HT1080 (cell line): ENCODE data around the gene CXCL11. TPM values are rescaled to one million over a fixed set of nuclear protein-coding genes. Genes with fewer than 3 reads are reported as not detected.
"Not testable (repeated sequence)": the region's sequence is repeated elsewhere in the genome, so short reads cannot be mapped to it uniquely, and the experiment has no call there.

Source experiments
- DNase-seq: peaks from one replicate; pipeline ENCODE4 v3.0.0-alpha.2; 2015; ENCODE audit warnings: low read depth
- polyA plus RNA-seq, 2 experiments: library from polyadenylated mRNA; depleted of rRNA; stranded (reverse); fragments of >200 nt; gene quantifications; 2 replicates each; pipeline ENCODE4 v1.2.3, GENCODE V29; 2015
- total RNA-seq: library from RNA; depleted of rRNA; stranded (reverse); fragments of >200 nt; shearing (Covaris generic); gene quantifications from 2 replicates; pipeline ENCODE4 v1.2.3, GENCODE V29; 2014; rRNA removed

Gene CXCL11
- not detected in 2 replicates for total RNA-seq
- polyA plus RNA-seq (2015; cell fraction: cytosol; rRNA removed), result 0.12 TPM in 1 of 2 replicates, not detected in the other
- polyA plus RNA-seq (2015; cell fraction: nucleus; rRNA removed), result not detected in 2 replicates

DNA sequence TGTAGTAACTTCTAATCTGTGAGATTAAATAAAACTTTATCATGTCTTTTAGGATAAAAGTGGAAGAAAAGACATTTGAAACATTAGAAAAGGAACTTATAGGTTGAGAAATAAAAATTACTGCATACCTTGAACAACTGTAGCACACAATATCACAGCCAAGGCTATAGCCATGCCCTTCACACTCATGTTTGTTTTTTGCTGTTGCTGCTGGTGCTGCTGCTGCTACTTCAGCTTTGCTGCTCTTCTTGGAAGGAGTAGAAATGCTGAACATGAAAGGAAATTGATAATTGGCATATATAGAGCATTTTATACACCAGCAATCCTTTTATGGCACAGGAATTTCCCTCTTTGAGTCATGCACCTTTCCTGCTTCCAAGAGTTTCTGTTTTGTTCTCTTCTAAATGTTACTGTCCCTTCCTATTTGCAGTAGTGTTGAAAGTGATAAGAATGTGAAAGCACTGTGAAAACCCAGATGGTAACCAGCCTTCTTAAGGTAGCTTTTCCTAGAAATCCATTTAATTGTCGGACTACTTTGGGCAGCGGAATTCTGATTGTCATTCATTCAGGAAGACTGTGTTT, at the start of gene CXCL11:
CXCL11 (minus strand) TSS at position 272 of the 582 bp plus-strand sequence; CDS start at position 189, 83 bp downstream.
- no peak for DNase-seq

DNA sequence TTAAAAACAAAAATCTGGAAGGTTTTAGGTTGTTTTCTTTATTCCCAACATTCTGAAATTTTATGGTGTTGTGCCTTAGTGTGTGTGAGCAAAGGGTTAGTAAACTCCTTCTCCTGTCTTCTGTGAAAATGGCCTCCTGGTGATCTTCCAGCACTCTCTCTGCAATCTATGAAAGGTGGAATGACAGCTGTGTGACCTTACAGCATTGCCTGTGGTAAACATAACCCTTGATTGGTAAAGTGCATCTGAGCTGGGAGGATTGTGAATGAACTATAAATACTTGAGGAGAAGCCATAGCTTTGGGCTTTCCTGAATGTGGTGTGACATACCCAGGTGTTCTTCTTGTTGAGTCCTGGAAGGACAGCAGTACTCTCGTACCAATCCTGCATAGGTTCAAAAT, 48.7 kb upstream of the CXCL11 start:
- no peak for DNase-seq

DNA sequence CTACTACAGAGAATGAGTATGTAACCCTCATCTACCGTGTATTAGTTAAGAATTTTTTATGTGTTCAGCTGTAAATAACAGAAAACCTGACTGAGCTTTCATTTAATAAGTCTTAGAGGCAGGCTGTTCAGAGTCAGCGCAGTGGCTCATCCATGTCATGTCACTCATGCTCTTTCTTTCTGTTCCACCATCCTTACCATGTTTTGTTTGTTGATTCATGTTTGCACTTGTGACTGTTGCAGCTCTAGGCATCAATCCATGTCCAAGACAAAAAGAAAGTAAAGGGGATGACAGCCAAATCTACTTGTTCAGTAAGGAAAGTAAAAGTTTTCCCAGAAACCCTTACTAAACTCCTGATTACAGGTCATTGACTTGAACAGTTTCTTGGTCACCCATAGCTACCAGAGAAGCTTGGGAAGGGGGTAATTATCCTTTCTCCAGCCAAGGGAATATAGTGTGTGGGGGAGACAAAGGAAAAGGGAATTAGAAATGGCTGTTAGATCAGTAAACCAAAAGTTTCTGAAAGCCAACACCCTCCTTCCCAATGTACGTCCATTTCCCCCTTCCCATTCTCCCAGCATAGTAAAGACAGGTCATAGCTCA, 47.6 kb upstream of the CXCL11 start:
- DNase-seq, result no peak

DNA sequence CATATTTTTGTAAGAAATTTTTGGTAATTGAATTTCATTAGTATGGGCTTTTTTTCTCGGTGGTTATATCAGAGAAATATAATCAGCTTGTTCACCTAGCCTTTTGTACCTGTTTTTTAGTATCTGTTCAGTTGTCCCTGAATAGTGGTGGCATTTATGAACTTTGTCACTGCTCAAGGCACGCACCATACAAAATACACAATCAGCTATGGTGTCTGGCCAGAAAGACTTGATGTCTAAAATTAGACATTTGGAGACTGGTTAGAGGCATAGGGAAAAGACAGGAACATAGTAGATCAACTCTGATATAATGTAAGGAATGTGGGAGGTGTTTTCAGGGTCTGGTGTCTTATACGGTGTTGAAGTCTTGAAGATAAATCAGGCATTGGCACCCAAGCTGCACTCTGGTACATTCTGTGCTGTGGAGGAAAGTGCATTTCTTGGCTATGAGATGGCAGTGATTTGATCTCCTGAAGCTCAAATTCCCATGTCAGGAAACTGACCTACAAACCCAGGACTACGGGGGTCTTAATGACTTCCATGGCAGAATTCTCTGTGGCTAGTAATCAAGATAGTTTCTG, 42.3 kb upstream of the CXCL11 start:
- no peak for DNase-seq

DNA sequence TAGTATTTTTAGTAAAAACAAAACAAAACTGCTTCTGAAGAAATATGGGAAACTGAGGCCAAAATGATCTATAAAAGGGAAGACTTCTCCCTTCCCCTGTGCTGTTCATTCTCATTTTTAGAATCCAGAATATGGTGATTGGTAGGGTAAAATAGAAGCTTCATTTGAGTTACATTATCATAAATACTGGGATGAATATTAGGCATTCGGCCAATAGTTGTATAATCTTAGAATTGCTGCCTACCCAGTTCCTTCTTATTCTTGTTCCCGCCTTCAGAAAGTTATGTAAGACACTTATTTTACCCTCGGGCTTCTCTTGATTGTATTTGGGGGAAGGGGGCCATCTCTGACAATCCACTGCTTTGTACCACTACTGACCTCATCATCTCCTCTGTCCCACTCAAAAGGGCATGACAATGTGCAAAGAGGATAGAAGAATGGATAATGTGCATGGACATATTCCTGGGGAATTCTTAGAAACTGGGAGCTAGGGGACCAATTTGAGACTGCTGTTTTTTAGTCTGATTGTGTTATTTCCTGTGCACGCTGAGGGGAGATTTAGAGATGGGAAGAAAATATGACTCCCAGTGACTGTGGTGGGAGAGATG, 39.2 kb upstream of the CXCL11 start:
- DNase-seq, result no peak

DNA sequence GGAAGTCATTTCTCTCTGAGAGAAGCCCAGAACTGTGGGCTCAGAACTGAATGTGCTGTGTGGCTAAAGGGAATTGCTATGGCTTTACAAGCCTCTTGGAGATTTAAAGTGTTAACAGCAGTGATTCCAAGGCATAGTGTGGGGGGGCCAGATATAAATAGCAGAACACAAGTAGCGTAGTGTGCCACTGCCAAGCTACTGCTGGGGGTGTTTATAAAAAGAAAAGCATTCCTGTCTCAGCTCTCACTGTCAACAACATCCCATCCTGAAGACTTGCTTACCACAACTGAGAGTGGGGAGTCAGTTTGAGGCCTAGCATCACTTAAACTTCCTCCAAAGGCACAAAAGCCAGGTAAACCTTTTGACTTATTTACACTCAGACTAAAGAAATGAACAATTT, 38.6 kb upstream of the CXCL11 start, which contains the start of gene ART3:
ART3 (plus strand) TSS at position 242 of the 400 bp plus-strand sequence. CDS start 1,181 bp downstream, outside the sequence.
- DNase-seq, result no peak

DNA sequence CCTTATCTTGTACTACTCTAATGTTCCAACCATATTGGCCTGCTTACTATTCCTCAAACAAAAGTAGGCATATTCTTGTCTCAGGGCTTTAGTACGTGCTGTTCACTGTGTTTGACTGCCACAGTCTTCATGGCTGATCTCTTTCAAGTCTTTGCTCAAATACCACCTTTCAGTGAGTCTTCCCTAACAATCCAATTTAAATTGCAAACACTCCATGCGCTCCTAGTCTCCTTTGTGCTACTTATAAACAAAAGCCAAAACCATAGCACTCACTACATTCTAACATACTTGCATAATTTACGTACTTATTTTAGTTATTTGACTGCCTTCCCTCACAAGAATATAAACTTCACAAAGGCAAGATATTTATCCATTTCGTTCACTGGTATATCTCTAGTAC, 36.9 kb upstream of the CXCL11 start:
- no peak for DNase-seq

DNA sequence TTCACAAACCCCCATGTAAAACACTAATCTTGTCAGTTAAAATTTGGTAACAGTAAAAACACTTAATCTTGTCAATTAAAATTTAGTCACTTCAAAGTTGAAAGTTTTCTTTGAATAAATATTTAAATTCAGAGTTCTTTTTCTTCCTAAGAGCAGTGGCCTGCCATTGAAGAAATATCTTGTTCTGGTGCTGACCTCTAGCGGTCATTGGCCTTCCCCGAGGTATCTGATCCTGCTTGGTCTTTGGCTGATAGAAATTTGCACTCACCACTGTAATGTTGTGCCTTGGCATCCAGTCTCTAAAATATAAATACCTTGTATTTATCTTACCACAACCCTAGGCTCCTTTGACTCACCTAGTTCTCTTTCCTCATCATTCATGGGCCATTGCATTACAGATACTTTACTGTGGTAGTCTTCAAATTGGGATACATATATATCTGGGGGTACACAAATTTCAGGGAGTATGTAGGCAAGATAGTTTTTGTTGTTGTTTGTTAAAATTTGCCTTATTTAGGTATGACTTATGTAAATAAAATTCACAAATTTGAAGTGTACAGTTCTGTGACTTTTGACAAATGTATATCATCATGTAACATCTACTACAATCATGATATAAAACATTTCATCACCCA, 31.9 kb upstream of the CXCL11 start:
- peak; percentile 56 for DNase-seq

DNA sequence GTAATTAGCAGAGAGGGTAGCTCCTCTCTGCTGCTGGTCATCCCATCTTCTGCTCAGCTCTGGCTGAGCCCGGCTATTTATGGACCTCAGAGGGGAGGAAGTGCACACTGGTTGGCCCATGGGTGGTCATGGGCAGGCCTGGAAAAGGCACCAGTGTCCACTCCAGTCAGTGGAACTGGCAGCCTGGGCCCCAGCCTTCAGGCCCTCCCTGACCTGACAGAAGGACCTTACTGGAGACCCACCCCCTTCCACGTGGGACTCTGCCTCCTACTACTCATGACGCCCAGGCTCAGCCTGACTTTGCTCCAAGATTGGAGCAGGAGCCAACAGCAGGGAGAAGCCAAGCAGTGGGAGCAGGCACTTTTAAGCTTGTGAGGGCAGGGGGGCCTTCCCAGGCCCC, 30.7 kb upstream of the CXCL11 start:
- DNase-seq, result no peak

DNA sequence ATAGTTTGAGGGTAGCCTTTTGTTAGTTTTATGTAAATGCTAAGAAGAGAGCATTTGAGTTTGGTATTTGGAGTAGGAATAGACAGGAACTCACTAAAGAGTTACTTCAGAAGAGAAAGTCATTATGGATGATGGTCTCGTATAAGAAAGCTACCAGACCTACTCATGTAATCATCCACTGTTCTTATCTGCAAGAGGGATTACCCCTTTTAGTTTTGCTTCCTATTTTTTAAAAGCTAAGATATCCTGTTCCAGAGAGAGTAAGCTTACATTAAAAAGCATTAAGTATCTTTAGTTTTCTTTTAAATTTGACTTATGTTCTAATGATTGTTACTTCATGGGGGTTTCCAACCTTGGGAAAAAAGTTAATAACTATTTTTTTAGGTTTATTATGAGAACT, 26.1 kb upstream of the CXCL11 start:
- no peak for DNase-seq

DNA sequence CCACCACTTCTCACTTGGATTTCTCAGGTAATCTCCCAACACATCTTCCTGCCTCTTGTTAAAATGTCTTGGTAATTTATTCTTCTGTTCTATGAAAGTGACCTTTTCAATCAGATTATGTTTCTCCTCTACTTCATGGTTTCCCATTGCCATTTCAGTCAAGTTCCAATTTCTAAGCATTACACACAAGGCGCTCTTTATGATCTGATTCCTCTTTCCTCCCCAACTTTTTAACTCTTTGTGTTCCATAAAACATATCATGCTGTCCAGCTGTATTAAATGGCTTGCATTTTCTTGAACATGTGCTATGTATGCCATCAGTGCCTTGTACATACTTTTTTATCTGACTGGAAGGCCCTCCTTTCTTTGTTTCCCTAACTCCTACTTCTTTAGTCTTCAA, 25.6 kb upstream of the CXCL11 start:
- no peak for DNase-seq

DNA sequence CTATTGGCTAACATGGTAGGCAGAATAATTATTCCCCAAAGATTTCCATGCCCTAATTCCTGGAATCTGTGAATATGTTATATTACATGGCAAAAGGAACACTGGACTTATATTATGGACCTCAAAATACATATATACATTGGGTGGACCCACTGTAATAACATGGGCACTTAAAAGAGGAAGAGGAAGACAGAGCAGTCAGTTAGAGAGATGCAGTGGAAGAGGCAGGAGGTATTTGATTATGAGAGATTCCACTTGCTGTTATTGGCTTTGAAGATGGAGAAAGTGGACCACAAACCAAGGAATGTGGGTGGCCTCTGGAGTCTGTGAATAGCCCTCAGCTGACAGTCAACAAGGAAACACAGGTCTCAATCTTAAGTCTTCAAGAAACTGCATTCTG, 24.6 kb upstream of the CXCL11 start:
- DNase-seq, result no peak

DNA sequence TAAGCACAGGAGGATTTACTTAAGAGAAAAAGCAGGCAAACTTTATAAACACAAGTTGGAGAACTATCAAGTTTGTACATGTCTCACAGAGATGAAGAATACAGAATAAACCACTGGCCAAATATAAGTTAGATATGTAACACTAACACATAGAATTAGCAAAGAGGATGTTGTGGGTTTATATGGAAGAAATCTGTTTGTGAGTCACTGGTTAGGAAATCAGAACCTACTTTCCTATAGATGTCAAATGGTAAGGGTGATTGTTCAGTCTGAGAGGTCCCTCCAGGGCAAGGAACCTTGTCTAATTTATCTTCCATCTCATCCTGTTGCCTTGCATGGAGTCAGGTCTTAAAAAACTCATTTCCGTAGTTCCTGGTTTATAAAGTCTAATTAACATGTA, 23.9 kb upstream of the CXCL11 start:
- DNase-seq, result peak; percentile 51

DNA sequence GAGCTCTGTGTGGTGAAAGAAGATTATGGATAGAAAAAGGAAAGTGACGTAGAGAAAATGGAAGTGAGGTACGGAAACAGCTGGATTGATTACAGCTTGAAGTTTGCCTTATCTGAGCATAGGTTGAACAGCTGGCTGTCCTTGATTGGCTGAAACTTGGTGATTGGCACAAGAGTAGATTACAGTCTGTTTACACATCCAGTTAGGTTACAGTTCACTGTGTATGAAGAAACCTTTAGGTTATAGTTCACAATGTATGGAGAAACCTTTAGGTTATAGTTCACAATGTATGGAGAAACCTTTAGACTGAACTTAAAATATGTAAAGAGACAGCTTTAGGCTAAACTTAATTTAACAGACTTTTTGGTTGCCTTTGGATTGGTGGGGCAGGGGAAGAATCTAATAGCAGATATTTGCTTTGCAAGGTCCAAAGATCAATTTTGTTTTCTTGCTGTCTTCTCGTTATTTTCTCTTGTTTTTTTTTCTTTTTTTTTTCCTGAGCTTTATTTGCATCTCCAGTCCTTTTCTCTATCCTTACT, 23.1 kb upstream of the CXCL11 start:
- DNase-seq, result no peak

DNA sequence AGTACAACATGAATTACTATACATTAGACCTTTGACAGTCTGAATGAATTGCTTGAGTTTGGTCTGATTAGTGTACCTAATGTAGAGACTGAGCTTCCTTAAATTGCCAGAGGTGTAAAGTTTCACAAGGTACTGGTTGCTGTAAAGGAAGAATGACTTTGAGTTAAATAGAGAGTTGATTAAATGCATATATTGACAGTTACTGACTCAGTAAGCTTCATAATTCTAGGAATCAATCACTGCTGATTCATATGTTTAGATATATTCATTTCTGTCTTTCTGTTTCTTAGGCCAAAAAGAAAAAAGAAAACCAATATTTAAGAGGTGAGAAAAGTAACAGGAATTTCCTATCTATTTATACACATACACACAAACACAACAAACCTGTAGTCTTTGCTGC, 22.4 kb upstream of the CXCL11 start:
- no peak for DNase-seq

DNA sequence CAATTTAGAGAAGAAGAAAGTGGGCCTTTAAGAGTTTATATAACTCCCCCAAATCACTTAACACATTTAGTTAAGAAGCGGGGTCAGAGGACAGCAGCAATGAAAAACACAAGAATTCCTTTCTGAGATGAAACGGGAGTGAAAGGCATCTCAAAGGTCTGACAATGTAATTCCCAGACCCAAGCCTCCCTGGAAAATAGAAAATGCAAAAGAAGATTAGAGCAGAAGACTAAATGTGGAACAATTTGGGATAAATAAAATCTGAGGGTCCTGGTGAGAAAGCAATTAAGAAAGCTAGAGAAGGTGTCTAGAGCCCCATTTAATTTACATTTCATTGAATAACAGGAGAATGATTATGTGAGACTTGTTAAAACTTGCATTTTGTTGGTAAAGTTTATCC, 19.6 kb upstream of the CXCL11 start:
- no peak for DNase-seq

DNA sequence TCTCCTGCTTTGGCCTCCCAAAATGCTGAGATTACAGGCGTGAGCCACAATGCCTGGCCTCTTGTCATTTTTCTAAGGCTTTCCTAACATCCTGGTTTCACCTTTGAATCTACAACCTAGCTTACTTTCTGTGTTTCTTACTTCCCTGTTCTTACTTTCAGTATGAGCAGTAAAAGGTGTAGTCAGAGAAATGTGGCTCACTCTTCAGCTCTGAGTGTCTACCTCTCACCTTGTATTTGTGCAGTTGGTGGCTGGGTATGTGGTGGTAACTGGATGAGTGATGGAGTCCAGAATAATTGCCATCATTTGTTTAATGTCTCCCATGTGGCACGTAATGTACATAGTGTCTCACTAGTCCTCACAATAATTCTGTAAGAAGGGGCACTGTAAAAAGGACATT, 19.1 kb upstream of the CXCL11 start:
- DNase-seq, result no peak

DNA sequence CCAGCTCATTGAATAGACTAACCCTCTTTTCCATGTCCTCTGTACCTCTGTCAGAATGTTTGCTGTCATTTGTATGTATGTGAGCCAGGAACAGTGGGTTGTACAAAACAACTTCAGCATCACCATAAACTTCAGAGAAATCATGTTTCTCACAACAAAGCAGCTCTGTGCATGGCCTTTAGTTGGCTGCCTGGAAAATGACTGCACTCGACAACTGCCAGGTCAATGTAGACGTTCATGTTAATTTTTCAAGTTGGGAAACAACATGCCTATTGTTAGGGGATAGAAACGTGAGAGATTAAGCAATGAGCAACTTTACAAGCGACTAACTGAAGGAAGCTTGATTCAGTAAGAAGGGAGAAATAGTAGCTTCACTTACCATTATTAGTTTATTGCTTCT, 17.9 kb upstream of the CXCL11 start:
- peak; percentile 46 for DNase-seq

DNA sequence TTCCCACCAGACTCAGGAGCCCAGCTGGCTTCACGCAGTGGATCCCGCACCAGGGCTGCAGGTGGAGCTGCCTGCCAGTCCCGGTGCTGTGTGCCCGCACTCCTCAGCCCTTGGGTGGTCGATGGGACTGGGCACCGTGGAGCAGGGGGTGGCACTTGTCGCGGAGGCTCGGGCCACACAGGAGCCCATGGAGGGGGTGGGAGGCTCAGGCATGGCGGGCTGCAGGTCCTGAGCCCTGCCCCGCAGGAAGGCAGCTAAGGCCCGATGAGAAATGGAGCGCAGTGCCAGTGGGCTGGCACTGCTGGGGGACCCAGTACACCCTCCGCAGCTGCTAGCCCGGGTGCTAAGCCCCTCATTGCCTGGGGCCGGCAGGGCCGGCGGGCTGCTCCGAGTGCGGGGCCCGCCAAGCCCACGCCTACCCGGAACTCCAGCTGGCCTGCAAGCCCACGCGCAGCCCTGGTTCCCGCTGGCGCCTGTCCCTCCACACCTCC, 14.7 kb upstream of the CXCL11 start:
- not testable (repeated sequence) for DNase-seq

DNA sequence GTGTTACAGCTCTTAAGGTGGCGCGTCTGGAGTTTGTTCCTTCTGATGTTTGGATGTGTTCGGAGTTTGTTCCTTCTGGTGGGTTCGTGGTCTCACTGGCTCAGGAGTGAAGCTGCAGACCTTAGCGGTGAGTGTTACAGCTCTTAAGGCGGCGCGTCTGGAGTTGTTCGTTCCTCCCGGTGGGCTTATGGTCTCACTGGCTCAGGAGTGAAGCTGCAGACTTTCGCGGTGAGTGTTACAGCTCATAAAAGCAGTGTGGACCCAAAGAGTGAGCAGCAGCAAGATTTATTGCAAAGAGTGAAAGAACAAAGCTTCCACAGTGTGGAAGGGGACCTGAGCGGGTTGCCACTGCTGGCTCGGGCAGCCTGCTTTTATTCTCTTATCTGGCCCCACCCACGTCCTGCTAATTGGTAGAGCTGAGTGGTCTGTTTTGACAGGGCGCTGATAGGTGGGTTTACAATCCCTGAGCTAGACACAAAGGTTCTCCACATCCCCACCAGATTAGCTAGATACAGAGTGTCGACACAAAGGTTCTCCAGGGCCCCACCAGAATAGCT, 14.1 kb upstream of the CXCL11 start:
- DNase-seq, result not testable (repeated sequence)

DNA sequence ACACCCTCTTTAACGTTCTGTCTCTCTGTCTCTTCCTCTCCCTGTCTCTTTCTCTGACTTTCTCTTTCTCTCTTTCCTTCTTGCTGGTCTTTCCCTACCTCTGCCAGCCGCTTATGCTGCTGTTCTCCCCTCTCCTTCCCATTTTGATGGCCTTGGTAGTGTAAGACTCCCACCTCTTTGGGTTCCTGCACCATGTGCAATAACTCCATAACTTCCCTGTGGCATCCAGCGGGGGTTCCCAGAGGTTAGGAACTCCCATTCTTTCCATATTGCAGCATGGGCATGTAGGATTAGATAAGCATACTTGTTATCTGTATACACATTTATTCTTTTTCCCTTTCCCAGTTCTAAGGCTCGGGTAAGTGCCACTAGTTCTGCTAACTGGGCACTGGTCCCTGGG, 8.8 kb upstream of the CXCL11 start:
- not testable (repeated sequence) for DNase-seq
